Heart left ventricle (tissue), 13 donors: Measurements from ENCODE around the gene CCDC192.

Experiments
- POLR2A ChIP-seq, 2 donors: fragments of 450-650 bp; IDR thresholded peaks; one replicate each; pipeline ENCODE4 v1.6.1; 2017; ENCODE audit warnings: antibody characterized with exemption in 2 of 2, mild to moderate bottlenecking in 2 of 2, moderate library complexity in 2 of 2
- TF ChIP-seq, protein P1 (sequence below), 12 donors: fragments of 200-600 bp; sonication (generic) in 4 of 12; IDR thresholded peaks; one replicate each; pipeline versions ENCODE4 v1.5.0 to v1.8.0; 2018 to 2022; ENCODE audit warnings: antibody characterized with exemption in 12 of 12, mild to moderate bottlenecking in 5 of 12
- donor health status: ischemic (EF 13 %, LVEDD 7.1; RV severe dilation, severe dysfunction).
- donor health status: DM: no; HTN: yes; CAD: no.
- donor health status: DM: no; HTN: no; CAD: no.
- donor health status: ischemic (EF 25% LVEDD 6.9; RV normal size, moderate dysfunction).
- donor health status: ischemic (EF 25% LVEDD 5.7; RV mildly dilated, moderate dysfunction).
- donor health status: ischemic (EF 35%, LVEDD 5.7; RV mildly dilated, moderate dysfunction).
- donor health status: nonischemic (EF 11% LVEDD 7.7; RV severe dilation, severe dysfunction).
- donor health status: DM: yes; HTN: yes; CAD: no.
- donor health status: PGD.
- donor health status: ischemic (EF 29% LVEDD 5.4; RV normal size, mild dysfunction).
- donor health status: nonischemic (EF 23%, LVEDD 6.1; RV moderate dilation, normal function).

DNA sequence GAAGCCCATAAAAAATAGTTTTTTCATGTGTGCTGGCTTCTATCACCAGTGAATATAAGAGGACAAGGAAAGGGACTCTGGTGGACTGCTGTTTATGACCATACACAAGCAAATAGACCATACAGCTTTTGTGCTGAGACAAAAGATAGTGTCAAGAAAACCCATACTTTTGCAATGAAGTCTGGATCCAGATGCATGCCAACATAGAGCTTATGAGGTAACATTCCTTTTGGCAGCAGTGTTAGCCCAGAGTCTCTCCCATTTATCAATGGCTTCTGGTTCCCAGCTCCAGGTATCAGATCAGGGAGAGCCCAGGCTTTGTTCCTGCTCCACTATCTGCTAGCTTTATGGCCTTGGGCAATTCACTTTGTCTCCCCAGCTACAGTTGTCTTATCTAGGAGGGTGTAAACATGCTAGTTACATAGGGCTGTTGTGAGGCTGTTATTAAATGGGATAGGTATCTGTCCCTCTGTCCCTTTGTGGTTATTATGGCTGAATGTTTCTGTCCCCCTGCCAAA is 55.6 kb downstream of the CCDC192 start:
- TF ChIP-seq, protein P1, sequence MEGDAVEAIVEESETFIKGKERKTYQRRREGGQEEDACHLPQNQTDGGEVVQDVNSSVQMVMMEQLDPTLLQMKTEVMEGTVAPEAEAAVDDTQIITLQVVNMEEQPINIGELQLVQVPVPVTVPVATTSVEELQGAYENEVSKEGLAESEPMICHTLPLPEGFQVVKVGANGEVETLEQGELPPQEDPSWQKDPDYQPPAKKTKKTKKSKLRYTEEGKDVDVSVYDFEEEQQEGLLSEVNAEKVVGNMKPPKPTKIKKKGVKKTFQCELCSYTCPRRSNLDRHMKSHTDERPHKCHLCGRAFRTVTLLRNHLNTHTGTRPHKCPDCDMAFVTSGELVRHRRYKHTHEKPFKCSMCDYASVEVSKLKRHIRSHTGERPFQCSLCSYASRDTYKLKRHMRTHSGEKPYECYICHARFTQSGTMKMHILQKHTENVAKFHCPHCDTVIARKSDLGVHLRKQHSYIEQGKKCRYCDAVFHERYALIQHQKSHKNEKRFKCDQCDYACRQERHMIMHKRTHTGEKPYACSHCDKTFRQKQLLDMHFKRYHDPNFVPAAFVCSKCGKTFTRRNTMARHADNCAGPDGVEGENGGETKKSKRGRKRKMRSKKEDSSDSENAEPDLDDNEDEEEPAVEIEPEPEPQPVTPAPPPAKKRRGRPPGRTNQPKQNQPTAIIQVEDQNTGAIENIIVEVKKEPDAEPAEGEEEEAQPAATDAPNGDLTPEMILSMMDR (IDR thresholded peaks at IDR 0.05): no peak
- TF ChIP-seq POLR2A (IDR thresholded peaks at IDR 0.05): no peak
